Measurements from ENCODE around the gene ADRA2C.

Gene ADRA2C

DNA sequence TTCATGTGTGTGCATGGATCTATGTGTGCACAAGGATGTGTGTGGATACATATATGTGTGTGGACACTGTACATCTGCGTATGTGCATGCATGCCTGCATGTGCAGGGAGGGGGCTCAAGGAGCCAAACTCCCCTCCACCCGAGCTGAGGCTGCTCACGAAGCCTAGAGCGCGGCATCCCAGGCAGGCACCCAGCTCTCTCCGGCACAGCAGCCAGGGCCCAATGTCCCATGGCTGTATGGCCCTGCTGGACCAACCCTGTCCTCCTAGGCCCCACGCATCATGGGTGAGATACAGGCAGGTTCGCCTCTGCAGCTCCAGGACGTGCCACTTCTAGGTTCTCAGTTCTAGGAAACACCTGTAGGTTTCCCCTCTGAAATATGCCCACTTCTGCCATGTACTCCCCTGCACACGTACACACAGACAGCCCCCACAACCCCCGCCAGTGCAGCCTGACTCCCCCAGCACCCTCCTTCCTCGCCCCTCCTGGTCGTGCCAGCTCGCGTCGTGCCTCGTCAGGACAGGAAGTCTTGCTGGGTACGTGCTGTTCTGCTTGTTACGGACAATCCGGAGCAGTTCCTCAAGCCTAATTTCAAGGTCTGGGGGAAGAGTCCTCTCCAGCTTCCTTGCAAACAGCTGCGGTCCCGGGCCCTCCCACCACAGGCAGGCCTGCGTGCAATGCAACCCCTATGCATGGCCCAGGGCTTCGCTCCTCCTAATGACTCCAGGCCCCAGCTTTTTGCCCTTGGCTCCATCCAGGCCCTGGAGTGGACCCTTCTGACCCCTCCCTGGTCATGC lies 3.2 kb upstream of the ADRA2C start:
- no peak overlapping the region for H3K4me3 ChIP-seq (replicated peaks; ENCODE audit: low read depth, low read length)
- DNase-seq (ENCODE audit: extremely low read depth, low read depth), result no peak
- TF ChIP-seq, protein P1, sequence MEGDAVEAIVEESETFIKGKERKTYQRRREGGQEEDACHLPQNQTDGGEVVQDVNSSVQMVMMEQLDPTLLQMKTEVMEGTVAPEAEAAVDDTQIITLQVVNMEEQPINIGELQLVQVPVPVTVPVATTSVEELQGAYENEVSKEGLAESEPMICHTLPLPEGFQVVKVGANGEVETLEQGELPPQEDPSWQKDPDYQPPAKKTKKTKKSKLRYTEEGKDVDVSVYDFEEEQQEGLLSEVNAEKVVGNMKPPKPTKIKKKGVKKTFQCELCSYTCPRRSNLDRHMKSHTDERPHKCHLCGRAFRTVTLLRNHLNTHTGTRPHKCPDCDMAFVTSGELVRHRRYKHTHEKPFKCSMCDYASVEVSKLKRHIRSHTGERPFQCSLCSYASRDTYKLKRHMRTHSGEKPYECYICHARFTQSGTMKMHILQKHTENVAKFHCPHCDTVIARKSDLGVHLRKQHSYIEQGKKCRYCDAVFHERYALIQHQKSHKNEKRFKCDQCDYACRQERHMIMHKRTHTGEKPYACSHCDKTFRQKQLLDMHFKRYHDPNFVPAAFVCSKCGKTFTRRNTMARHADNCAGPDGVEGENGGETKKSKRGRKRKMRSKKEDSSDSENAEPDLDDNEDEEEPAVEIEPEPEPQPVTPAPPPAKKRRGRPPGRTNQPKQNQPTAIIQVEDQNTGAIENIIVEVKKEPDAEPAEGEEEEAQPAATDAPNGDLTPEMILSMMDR (IDR thresholded peaks at IDR 0.05; ENCODE audit: low read depth, low read length, missing control alignments), result no peak

DNA sequence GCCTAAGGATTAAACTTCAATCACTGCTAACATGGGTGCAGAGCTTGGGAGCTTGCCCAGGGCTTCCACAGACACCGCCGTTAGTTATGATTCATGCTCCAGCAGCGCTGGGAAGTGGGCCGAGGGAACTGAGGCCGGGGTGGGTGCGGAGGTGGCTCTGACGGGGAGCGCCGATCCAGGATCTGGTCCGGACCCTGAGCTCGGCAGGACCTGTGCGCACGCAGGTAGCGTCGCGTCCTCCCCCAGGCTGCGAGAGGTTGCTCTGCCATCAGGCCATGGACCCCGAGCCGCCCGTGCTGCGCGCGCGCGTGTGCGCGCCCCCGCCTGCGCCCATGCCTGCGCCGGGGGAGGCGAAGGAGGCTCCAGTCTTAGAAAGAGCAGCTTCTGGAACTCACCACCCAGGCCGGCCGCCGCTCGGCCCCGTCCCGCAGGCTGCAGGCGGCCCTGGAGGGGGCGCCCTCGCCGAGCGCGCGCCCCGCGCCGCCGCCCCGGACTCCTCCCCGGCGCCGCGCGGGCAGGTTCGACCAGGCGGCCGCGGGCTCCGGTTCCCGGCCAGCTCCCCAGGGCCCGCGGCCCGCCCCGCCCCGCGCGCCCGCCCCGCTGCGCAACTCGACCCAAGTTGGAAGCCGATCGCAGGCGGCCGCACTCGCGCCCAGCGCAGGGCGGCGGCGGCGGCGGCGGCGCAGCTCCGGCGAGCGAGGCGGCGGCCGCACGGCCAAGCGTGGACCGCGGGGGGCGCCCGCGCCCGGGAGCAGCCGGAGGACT lies 732 bp upstream of the ADRA2C start:
- DNase-seq (ENCODE audit: extremely low read depth, low read depth), result no peak
- H3K4me3 ChIP-seq (replicated peaks; ENCODE audit: low read depth, low read length), result 0 out of 2 replicates have a peak overlapping the region, but pooled peaks have one; percentile 16
- TF ChIP-seq, protein P1 (IDR thresholded peaks at IDR 0.05; ENCODE audit: low read depth, low read length, missing control alignments), result no peak

DNA sequence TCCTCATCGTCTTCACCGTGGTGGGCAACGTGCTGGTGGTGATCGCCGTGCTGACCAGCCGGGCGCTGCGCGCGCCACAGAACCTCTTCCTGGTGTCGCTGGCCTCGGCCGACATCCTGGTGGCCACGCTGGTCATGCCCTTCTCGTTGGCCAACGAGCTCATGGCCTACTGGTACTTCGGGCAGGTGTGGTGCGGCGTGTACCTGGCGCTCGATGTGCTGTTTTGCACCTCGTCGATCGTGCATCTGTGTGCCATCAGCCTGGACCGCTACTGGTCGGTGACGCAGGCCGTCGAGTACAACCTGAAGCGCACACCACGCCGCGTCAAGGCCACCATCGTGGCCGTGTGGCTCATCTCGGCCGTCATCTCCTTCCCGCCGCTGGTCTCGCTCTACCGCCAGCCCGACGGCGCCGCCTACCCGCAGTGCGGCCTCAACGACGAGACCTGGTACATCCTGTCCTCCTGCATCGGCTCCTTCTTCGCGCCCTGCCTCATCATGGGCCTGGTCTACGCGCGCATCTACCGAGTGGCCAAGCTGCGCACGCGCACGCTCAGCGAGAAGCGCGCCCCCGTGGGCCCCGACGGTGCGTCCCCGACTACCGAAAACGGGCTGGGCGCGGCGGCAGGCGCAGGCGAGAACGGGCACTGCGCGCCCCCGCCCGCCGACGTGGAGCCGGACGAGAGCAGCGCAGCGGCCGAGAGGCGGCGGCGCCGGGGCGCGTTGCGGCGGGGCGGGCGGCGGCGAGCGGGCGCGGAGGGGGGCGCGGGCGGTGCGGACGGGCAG lies 792 bp downstream of the ADRA2C start:
- no peak overlapping the region for H3K4me3 ChIP-seq (replicated peaks; ENCODE audit: low read depth, low read length)
- TF ChIP-seq, protein P1 (IDR thresholded peaks at IDR 0.05; ENCODE audit: low read depth, low read length, missing control alignments), result no peak
- no peak for DNase-seq (ENCODE audit: extremely low read depth, low read depth)

DNA sequence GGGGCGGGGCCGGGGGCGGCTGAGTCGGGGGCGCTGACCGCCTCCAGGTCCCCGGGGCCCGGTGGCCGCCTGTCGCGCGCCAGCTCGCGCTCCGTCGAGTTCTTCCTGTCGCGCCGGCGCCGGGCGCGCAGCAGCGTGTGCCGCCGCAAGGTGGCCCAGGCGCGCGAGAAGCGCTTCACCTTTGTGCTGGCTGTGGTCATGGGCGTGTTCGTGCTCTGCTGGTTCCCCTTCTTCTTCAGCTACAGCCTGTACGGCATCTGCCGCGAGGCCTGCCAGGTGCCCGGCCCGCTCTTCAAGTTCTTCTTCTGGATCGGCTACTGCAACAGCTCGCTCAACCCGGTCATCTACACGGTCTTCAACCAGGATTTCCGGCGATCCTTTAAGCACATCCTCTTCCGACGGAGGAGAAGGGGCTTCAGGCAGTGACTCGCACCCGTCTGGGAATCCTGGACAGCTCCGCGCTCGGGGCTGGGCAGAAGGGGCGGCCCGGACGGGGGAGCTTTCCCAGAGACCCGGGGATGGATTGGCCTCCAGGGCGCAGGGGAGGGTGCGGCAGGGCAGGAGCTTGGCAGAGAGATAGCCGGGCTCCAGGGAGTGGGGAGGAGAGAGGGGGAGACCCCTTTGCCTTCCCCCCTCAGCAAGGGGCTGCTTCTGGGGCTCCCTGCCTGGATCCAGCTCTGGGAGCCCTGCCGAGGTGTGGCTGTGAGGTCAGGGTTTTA lies 1.5 kb downstream of the ADRA2C start:
- no peak for DNase-seq (ENCODE audit: extremely low read depth, low read depth)
- no peak overlapping the region for H3K4me3 ChIP-seq (replicated peaks; ENCODE audit: low read depth, low read length)
- TF ChIP-seq, protein P1 (IDR thresholded peaks at IDR 0.05; ENCODE audit: low read depth, low read length, missing control alignments), result no peak

DNA sequence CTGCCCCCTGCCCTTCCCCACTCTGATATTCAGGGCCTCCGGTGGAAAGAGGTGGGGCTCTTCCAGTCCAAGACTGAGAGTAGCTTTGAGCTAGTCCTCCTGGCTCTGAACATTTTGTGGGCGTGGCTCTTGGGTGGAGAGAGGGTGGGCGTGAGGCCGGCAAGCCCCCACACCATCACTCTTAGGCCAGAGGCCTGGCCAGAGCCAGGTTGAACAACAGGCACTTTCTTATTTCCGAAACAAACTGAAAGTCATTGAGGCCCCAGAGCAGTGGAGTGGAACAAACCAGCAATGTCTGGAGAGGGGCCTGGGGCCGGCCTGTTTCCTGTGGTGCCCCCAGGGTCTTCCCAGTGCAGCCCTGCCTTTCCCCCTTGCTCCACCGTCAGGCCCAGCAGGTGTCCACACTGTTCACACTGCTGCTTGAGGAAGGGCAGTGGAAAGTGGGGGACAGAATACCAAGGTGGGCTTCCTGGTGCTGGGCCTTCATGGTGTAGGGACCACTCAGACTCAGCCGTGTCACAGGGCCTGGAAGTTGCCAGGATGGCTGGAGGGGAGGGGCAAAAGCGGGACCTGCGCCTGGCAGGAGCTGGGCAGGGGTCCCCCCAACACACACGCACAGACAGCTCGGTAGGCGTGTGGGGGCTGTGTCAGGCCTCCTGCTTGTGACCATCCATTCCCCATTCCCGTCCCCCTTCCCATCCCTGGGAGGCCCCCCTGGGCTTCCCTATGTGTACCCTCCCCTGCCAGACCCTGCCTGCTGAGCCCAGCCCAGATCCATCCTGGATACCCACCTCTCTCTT lies 2.9 kb downstream of the ADRA2C start:
- TF ChIP-seq, protein P1 (IDR thresholded peaks at IDR 0.05; ENCODE audit: low read depth, low read length, missing control alignments), result no peak
- H3K4me3 ChIP-seq (replicated peaks; ENCODE audit: low read depth, low read length), result no peak overlapping the region
- no peak for DNase-seq (ENCODE audit: extremely low read depth, low read depth)
